Measurements from ENCODE around the gene TAF1B.
"Not testable (repeated sequence)": the region's sequence is repeated elsewhere in the genome, so short reads cannot be mapped to it uniquely, and the experiment has no call there.

The TAF1B gene

GRCh38 chr2:9908639-9909038, 65.4 kb downstream of the TAF1B start:
- H3K4me3 ChIP-seq (ENCODE audit: low read depth, low read length): no peak overlapping the region
- no peak for TF ChIP-seq CTCF (IDR thresholded peaks at IDR 0.05; ENCODE audit: low read depth, low read length)

- H3K4me3 ChIP-seq (ENCODE audit: low read depth, low read length): no peak overlapping the region
- TF ChIP-seq CTCF (IDR thresholded peaks at IDR 0.05; ENCODE audit: low read depth, low read length): no peak
Measured at GRCh38 chr2:9909106-9909505, 65.8 kb downstream of the TAF1B start.

- H3K4me3 ChIP-seq (ENCODE audit: low read depth, low read length): no peak overlapping the region
- TF ChIP-seq CTCF (IDR thresholded peaks at IDR 0.05; ENCODE audit: low read depth, low read length): no peak
Measured at GRCh38 chr2:9910699-9911098, 67.4 kb downstream of the TAF1B start.

- H3K4me3 ChIP-seq (ENCODE audit: low read depth, low read length): no peak overlapping the region
- TF ChIP-seq CTCF (IDR thresholded peaks at IDR 0.05; ENCODE audit: low read depth, low read length): no peak
Measured at GRCh38 chr2:9912468-9912867, 69.2 kb downstream of the TAF1B start.

GRCh38 chr2:9914384-9915065, 71.3 kb downstream of the TAF1B start:
- TF ChIP-seq CTCF (IDR thresholded peaks at IDR 0.05; ENCODE audit: low read depth, low read length): peak; percentile 29; the same call in 1 of the 2 replicates

GRCh38 chr2:9918275-9918674, 75.0 kb downstream of the TAF1B start:
- TF ChIP-seq CTCF (IDR thresholded peaks at IDR 0.05; ENCODE audit: low read depth, low read length): no peak
- no peak overlapping the region for H3K4me3 ChIP-seq (ENCODE audit: low read depth, low read length)

More at GRCh38 chr2:9914384-9915065, 71.3 kb downstream of the TAF1B start:
- no peak overlapping the region for H3K4me3 ChIP-seq (ENCODE audit: low read depth, low read length)

- H3K4me3 ChIP-seq (ENCODE audit: low read depth, low read length): no peak overlapping the region
- TF ChIP-seq CTCF (IDR thresholded peaks at IDR 0.05; ENCODE audit: low read depth, low read length): no peak
Measured at GRCh38 chr2:9919512-9919911, 76.2 kb downstream of the TAF1B start.

GRCh38 chr2:9927020-9927419, 83.7 kb downstream of the TAF1B start:
- not testable (repeated sequence) for H3K4me3 ChIP-seq (ENCODE audit: low read depth, low read length)
